OCI-LY7 (cell line): ENCODE results near the gene DLGAP3. TPM values are rescaled to one million over a fixed set of nuclear protein-coding genes. Genes with fewer than 3 reads are reported as not detected.

Source experiments
- BruUV-seq: library from RNA; stranded (reverse); fragments of 400-500 nt; replicated peaks from 2 replicates; lab custom pipeline; 2021; lab: Mats Ljungman, UMichigan
- CTCF ChIA-PET: fragments of 300-600 bp; sonication (Branson Sonifier 250); formaldehyde crosslinking; loops from one replicate; lab custom pipeline; 2022; ENCODE audit warnings: antibody characterized with exemption; ENCODE audit not compliant: unreplicated experiment; lab: Charles Lee
- POLR2A ChIA-PET: fragments of 300-600 bp; sonication (Branson Sonifier 250); formaldehyde crosslinking; loops from one replicate; lab custom pipeline; 2022; ENCODE audit warnings: antibody characterized with exemption; lab: Charles Lee
- DNase-seq: peaks from one replicate; pipeline ENCODE4 v3.0.0-alpha.2; 2015; ENCODE audit warnings: low spot score
- H2AFZ ChIP-seq: fragments of 200-600 bp; sonication (generic), shearing (Covaris generic); 2 replicates; pipeline ENCODE4 v1.6.1; 2014; ENCODE audit warnings: mild to moderate bottlenecking, antibody characterized with exemption, low read length, moderate library complexity
- H3K27ac ChIP-seq: fragments of 200-600 bp; sonication (generic); 2 replicates; pipeline ENCODE4 v1.5.1; 2014; ENCODE audit warnings: mixed run types, low read depth, mild to moderate bottlenecking, moderate library complexity, low read length, inconsistent platforms; ENCODE audit not compliant: poor library complexity, severe bottlenecking
- H3K36me3 ChIP-seq: fragments of 200-600 bp; sonication (generic); 2 replicates; pipeline ENCODE4 v1.6.1; 2014; ENCODE audit warnings: mild to moderate bottlenecking, antibody characterized with exemption, low read length, moderate library complexity, mixed read lengths; ENCODE audit not compliant: insufficient read depth
- H3K4me1 ChIP-seq: fragments of 200-600 bp; sonication (generic); 2 replicates; pipeline ENCODE4 v1.5.1; 2014; ENCODE audit warnings: mild to moderate bottlenecking, low read length; ENCODE audit not compliant: insufficient read depth, poor library complexity, severe bottlenecking
- H3K4me2 ChIP-seq: fragments of 200-600 bp; sonication (generic); 2 replicates; pipeline ENCODE4 v1.6.1; 2014; ENCODE audit warnings: mild to moderate bottlenecking, low read length
- H3K4me3 ChIP-seq: fragments of 200-600 bp; sonication (generic); 2 replicates; pipeline ENCODE4 v1.5.1; 2014; ENCODE audit warnings: mild to moderate bottlenecking, low read depth, low read length; ENCODE audit not compliant: poor library complexity, severe bottlenecking
- H3K79me2 ChIP-seq: fragments of 200-600 bp; sonication (generic); 2 replicates; pipeline ENCODE4 v1.6.1; 2016; ENCODE audit warnings: low read depth, mild to moderate bottlenecking, low read length, moderate library complexity, mixed read lengths; ENCODE audit not compliant: insufficient read depth
- H3K9me2 ChIP-seq: fragments of 200-600 bp; sonication (generic); 2 replicates; pipeline ENCODE4 v1.6.1; 2016; ENCODE audit warnings: mild to moderate bottlenecking, low read length, mixed read lengths; ENCODE audit not compliant: insufficient read depth
- H3K9me3 ChIP-seq: fragments of 200-600 bp; sonication (generic); 2 replicates; pipeline ENCODE4 v1.6.1; 2014; ENCODE audit warnings: mild to moderate bottlenecking, mixed run types, low read length, mixed read lengths
- H4K20me1 ChIP-seq: fragments of 200-600 bp; sonication (generic); 2 replicates; pipeline ENCODE4 v1.6.1; 2014; ENCODE audit warnings: mild to moderate bottlenecking, antibody characterized with exemption, low read length, moderate library complexity, mixed read lengths; ENCODE audit not compliant: insufficient read depth
- CTCF ChIP-seq: fragments of 200-600 bp; sonication (generic); conservative IDR thresholded peaks from 2 replicates; pipeline ENCODE4 v1.5.1; 2014; ENCODE audit warnings: mild to moderate bottlenecking, antibody characterized with exemption, low read length, moderate library complexity, mixed read lengths
- EZH2phosphoT487 ChIP-seq: fragments of 200-600 bp; sonication (generic); IDR thresholded peaks from 2 replicates; pipeline ENCODE4 v1.6.1; 2018; ENCODE audit warnings: low read depth, borderline replicate concordance, mild to moderate bottlenecking, mixed run types, antibody characterized with exemption, low read length, moderate library complexity, mixed read lengths
- intact Hi-C: fragments of 100-400 bp; cut with micrococcal nuclease; formaldehyde crosslinking; loops from one replicate; pipeline ENCODE4 v1.10.0; 2022; ENCODE audit not compliant: unreplicated experiment
- total RNA-seq, 2 experiments: library from RNA; depleted of rRNA in 1 of 2; stranded (reverse); fragments of >200 nt in 1 of 2; shearing (Covaris generic) in 1 of 2; gene quantifications; 2 replicates each; pipeline ENCODE4 v1.2.3, GENCODE V29; 2014 to 2022

Gene DLGAP3
- total RNA-seq, 2 experiments from 2014 or later = 0.44 to 0.47 TPM

- Histone ChIP-seq H3K9me2 (no peaks in the 10 kb centered on the region), H3K27ac (no peak overlapping the region), H3K4me3 (no peak overlapping the region), H4K20me1 (no peaks in the 10 kb centered on the region), H3K36me3 (no peaks in the 10 kb centered on the region), H3K79me2 (no peaks in the 10 kb centered on the region), H3K9me3 (0 out of 2 replicates have a peak, but pooled peaks cover 5% of the 10 kb centered on the region), H3K4me1 (no peaks in the 10 kb centered on the region), H3K4me2 (no peak overlapping the region), H2AFZ (no peak overlapping the region)
- intact Hi-C loops = no loop called here
- ChIA-PET POLR2A (no interaction called here), CTCF (no interaction called here)
- TF ChIP-seq EZH2phosphoT487 (no peak), CTCF (no peak)
- BruUV-seq = no TSS peak
- no peak for DNase-seq
Measured at GRCh38 chr1:34884961-34885360, 44.5 kb downstream of the DLGAP3 start.

- no peaks in the 10 kb centered on the region for H4K20me1 ChIP-seq
- 0 out of 2 replicates have a peak, but pooled peaks cover 5% of the 10 kb centered on the region for H3K9me3 ChIP-seq
- DNase-seq = no peak
- no peaks in the 10 kb centered on the region for H3K36me3 ChIP-seq
- H3K4me3 ChIP-seq = no peak overlapping the region
- no peak overlapping the region for H2AFZ ChIP-seq
- no peaks in the 10 kb centered on the region for H3K9me2 ChIP-seq
- ChIA-PET CTCF (no interaction called here), POLR2A (no interaction called here)
- H3K4me2 ChIP-seq = no peak overlapping the region
- intact Hi-C loops = no loop called here
- H3K4me1 ChIP-seq = no peaks in the 10 kb centered on the region
- BruUV-seq = no TSS peak
- TF ChIP-seq CTCF (no peak), EZH2phosphoT487 (no peak)
- no peak overlapping the region for H3K27ac ChIP-seq
- H3K79me2 ChIP-seq = no peaks in the 10 kb centered on the region
Measured at GRCh38 chr1:34884536-34884935, 44.9 kb downstream of the DLGAP3 start.

- Histone ChIP-seq H3K27ac (no peak overlapping the region), H3K79me2 (no peaks in the 10 kb centered on the region), H3K9me2 (no peaks in the 10 kb centered on the region), H3K4me1 (no peaks in the 10 kb centered on the region), H3K4me3 (no peak overlapping the region), H3K36me3 (no peaks in the 10 kb centered on the region), H3K9me3 (0 out of 2 replicates have a peak, but pooled peaks cover 5% of the 10 kb centered on the region), H3K4me2 (no peak overlapping the region), H4K20me1 (no peaks in the 10 kb centered on the region), H2AFZ (no peak overlapping the region)
- intact Hi-C loops = no loop called here
- DNase-seq = no peak
- ChIA-PET POLR2A (interaction anchor here (0.6 kb wide), 1 partner anchor 234 kb away, joined by 3 read pairs; no protein-coding TSS in a partner anchor), CTCF (no interaction called here)
- BruUV-seq = no TSS peak
- TF ChIP-seq EZH2phosphoT487 (no peak), CTCF (no peak)
Measured at GRCh38 chr1:34879230-34879629, 50.2 kb downstream of the DLGAP3 start.
